ENCODE data around the gene RFLNA. TPM values are rescaled to one million over a fixed set of nuclear protein-coding genes. Genes with fewer than 3 reads are reported as not detected.
"Not testable (repeated sequence)": the region's sequence is repeated elsewhere in the genome, so short reads cannot be mapped to it uniquely, and the experiment has no call there.

Gene RFLNA
- total RNA-seq, 1 donor from 2014 or later: 0.20 TPM

DNA sequence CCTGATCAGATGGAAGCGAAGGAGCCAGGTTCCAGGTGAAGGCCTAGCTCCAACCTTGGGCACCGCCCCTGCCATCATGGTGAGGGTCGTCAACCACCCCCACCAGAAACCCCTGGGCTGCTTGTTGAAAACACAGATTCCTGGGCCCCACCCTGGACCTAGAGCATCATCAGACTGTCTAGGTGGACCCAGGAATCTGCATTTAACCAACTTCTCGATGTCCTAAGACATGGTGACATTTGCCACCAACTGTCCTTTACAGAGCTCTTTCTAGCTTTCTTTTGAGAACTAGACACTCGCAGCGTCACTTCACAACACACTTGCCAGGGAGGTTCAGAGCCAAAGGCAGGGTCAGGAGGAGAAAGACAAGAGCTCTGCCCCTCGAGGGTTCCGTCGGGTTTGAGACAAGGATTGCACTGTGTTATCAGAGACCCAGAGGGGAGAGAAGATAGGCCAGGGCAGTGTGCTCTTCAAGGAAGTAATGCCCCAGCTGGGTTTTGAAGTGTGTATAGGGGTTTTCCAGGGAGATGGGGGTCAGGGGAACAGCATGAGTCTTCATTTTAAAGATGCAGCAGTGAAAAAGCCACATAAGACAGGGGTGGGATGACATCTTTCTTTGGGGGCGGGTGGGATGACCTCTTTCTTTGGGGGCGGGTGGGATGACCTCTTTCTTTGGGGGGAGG is 24.6 kb downstream of the RFLNA start:
- no peak for DNase-seq (ENCODE audit: low read depth in 2 of 2)

DNA sequence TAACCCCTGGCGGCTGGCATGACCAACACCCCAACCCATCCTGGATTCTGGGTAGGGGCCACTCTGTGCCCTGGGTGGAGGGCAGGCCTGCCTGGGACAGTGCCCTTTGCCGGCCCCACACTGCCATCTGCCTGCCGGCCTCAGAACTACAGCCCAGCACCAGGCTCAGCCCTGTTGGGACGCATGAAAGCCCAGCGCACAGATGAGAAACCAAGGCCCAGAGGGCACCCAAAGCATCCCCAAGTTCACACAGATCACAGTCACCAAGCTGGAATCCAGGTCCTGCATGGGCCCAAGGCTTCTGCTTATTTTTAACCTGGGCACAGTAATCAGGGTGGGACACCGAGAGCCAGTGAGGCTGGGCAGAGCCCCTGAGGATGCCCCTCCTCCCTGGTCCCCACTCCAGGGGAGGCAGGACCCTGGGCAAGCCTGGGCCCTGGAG is 26.2 kb downstream of the RFLNA start:
- DNase-seq (ENCODE audit: low read depth in 2 of 2): peak; percentile 56 to 59

DNA sequence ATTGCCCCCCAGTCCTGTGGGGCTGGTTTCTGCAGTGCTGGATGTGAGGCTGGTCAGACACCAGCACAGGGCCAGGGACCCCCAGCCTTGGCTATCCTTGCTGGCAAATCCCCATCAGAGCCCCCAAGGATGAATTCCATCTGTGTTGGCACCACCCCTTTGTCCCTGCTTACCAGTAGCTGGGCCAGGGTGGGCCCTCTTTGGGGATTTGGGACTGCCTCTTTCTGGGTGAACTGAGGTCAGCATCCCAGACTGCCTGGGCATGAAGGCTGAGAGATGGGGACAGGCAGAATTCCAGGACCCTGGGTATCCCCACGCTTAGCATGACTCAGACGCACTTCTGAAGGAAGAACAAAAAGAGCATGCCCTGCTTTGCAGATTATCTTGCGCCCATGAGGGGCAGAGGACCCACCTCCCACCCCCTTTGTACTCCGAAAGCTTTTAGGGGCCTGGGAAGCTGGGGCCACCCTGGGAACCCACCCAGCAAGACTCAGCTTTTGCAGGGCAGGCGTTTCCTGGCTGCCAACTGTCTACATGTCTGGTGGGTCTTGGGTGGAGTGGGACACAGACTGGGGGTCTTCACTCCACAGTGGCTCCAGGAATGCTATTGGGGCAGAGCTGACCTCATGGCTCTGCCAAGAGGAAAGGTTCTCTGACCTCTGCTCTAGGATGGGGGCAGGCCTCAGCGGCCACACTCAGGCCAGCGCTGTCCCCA is 26.8 kb downstream of the RFLNA start:
- DNase-seq (ENCODE audit: low read depth in 2 of 2): no peak

GRCh38 chr12:124322271-124322998 is 27.5 kb downstream of the RFLNA start:
- DNase-seq (ENCODE audit: low read depth in 2 of 2): no peak

DNA sequence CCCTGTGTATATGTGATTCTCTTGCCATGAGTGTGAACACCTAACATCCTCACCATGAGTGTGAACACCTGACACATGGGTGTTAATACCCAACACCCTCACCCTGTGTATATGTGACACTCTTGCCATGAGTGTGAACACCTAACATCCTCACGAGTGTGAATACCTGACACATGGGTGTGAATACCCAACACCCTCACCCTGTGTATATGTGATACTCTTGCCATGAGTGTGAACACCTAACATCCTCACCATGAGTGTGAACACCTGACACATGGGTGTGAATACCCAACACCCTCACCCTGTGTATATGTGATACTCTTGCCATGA is 28.1 kb downstream of the RFLNA start:
- not testable (repeated sequence) for DNase-seq (ENCODE audit: low read depth in 2 of 2)

DNA sequence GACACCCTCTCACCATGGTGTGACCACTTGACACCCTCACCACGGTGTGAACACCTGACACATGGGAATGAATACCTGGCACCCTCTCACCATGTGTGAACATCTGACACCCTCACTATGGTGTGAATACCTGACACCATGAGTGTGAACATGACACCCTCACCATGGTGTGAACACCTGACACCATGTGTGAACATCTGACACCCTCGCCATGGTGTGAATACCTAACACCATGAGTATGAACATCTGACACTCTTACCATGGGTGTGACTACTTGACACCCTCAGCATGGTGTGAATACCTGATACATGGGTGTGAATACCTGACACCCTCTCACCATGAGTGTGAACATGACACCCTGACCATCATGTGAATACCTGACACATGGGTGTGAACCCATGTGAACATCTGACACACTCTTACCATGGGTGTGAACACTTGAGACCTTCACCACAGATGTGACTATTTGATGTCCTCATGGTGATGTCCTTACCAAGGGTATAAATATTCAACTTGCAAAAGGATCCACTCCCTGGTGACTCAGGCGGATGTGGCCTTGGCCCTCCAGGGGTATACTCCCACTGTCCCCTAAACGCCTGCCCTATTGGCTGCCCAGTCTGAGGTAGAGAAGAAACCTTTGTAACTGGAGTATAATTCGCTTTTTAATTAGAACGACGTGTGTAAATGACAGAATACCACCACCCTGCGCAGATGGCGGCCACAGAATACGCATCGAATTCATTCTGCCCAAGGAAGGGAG is 29.1 kb downstream of the RFLNA start:
- no peak for DNase-seq (ENCODE audit: low read depth in 2 of 2)

DNA sequence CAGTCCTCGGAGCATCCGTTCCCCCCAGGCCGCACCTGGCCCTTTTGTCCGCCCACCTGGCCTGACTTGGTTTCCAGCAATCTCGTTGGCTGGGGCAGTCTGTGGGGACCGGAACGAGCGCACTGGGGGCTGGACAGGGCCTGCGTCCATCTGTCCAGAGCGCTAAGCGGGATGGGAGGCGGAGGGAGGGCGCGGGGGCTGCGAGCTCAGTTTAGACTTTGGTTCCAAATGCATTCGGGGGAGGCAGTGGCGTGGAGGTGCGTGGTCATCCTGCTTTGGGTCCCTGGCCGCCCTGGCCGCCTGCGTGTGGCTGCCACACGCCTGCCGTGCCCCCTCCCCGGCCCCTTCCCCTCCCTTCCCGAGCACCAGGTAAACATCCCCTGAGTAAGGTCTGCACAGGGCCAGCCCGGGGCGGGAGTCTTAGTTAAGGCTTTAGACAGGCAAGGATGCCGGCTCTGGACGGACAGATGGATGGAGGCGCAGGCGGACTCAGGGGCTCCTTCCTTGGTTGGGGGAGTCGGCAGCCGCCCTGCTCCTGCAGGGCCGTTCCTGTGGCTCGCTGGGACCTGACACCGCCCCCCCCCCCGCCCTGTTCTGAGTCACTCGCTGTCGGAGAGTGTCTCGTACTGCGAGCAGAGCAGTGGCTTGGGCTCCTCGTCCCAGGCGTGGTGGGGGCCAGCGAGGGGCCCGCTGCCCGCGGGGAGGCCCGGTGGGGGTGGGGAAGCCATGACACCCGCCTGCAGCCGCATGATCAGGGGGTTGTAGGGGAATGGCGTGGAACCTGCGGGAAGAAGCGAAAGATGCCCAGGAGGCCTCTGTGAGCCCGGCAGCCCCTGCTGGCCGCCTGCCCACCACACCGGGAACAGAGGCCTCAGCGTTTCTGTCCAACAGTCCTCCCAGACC is 30.2 kb downstream of the RFLNA start:
- no peak for DNase-seq (ENCODE audit: low read depth in 2 of 2)

DNA sequence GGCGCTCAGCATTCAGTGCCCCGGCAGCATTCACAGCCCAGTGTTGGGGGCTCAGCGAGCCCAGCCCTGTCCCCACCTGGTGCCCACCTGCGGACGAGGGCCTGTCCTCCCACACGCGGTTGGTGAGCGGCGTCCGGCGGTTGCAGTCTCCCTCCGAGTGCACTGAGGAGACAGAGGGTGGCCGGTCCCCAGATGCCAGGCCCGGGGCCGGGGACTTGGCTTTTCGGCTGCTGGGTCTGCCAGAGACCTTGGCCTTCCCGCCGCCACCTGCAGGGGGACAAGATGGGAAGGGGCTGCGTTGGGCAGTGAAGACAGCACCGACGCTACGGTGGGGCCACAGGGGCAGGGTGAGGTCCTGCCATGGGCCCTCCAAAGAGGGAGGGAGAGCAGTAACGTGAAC is 31.2 kb downstream of the RFLNA start:
- no peak for DNase-seq (ENCODE audit: low read depth in 2 of 2)

DNA sequence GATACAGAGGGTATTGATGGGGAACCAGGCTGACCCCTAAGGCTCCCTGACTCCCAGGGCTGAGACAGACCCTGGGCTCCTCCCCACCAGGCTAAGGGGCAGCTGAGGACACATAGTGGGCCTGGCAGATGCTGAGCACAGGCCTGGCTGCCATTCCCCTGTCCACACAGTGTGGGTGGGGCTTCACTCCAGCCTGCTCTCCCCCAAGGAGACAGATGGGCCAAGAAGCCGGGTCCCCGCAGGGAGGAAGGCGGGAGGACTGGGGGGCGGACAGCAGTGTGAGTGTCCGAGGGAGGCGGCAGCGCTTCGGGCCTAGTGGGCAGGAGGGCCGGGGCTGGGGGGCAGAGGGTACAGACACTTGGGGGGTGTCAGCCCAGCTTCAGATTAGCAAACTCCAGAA is 32.0 kb downstream of the RFLNA start:
- DNase-seq (ENCODE audit: low read depth in 2 of 2): no peak

GRCh38 chr12:124327362-124328043 is 32.6 kb downstream of the RFLNA start:
- no peak for DNase-seq (ENCODE audit: low read depth in 2 of 2)

- no peak for DNase-seq (ENCODE audit: low read depth in 2 of 2)
Observed at GRCh38 chr12:124328116-124328515, 33.2 kb downstream of the RFLNA start.

DNA sequence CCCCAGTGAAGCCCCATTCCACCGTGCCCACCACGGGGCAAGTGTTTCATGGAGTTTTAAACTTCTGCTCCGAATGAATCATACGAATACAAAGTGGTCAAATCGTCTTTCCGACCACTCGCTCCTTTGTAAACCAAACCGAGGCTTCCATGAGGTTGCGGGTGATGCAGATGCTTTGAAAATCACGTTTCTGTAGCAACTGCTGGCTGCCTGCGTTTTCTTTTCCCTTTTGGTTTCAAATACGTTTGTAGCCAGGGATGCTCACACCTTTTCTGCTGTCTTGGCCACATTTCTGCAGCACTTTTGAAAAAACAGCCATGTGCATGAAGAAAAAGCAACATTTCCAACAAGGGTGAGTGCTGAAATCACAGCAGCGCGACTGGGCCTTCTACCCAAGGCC is 33.7 kb downstream of the RFLNA start:
- no peak for DNase-seq (ENCODE audit: low read depth in 2 of 2)

- peak in 1 of 2 donors; percentile 27 for DNase-seq (ENCODE audit: low read depth in 2 of 2)
Observed at GRCh38 chr12:124332058-124332672, 37.3 kb downstream of the RFLNA start.

DNA sequence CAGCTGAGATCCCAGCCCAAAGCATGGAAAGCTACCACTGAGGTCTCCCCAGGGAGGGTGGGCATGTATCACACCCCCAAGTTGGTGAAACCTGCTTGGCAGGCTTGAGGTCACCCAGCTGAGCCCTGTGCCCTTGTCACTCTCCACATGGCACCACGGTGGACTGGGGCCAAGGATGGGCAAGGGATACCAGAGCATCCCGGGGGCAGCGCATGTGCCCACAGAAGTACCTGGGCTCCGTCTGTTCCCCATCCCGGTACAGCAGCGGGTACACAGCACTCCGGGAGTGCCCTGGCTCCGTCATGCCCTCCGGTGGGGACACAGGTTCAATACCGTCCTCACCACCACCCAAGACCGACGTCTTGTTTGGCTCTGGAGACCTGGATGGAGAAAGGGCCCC is 38.0 kb downstream of the RFLNA start:
- no peak for DNase-seq (ENCODE audit: low read depth in 2 of 2)

DNA sequence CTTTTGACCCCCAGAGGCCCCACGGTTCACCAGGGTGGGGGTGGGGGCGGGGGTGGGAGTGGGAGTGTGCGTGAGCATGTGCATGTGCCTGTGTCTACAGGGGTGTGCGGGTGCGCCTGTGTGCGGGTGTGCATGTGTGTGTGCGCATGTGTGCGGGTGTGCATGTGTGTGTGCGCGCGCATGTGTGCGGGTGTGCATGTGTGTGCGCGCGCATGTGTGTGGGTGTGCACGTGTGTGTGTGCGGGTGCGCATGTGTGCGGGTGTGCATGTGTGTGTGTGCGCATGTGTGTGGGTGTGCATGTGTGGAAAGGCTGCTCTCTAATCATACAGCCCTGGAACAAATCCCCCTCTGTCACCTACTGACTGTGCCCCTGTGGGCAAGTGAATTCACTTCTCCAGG is 38.8 kb downstream of the RFLNA start:
- no peak for DNase-seq (ENCODE audit: low read depth in 2 of 2)

DNA sequence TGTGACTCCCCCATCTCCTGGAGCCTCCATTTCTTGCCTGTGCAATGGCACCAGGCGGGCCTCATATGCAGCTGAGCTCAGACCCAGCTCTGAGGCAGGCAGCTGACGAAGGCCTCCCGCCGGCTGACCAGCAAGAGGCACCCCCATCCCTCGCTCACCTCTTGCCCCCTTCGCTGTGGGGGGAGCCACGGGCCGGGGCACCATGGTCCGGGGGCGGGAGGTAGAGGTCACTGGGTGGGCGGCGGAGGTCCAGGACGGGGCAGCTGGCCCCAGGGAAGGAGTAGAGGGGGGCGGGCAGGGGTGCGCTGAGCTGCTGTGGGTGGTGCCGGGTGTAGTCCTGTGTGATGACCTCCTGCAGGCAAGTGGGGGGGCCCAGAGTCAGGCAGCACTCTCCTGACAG is 39.4 kb downstream of the RFLNA start:
- DNase-seq (ENCODE audit: low read depth in 2 of 2): no peak

DNA sequence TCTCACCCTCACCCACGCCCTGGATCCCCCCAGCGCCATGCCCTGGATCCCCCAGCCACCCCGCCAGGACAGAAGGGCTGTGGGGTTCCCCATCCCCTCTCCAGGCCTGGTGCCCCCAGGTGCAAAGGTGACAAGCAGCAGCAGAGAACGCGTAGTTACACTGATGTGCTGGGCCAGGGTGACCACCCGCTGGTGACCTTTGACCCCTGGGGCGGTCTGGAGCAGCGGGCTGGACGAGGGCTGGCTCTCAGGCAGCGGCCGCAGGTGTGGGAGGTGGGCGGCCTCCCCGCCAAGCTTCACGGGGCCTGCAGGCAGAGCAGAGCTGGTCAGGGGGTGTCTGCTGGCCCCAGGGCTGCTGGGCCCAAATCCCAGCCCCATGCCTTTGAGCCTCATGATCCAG is 40.1 kb downstream of the RFLNA start:
- no peak for DNase-seq (ENCODE audit: low read depth in 2 of 2)

DNA sequence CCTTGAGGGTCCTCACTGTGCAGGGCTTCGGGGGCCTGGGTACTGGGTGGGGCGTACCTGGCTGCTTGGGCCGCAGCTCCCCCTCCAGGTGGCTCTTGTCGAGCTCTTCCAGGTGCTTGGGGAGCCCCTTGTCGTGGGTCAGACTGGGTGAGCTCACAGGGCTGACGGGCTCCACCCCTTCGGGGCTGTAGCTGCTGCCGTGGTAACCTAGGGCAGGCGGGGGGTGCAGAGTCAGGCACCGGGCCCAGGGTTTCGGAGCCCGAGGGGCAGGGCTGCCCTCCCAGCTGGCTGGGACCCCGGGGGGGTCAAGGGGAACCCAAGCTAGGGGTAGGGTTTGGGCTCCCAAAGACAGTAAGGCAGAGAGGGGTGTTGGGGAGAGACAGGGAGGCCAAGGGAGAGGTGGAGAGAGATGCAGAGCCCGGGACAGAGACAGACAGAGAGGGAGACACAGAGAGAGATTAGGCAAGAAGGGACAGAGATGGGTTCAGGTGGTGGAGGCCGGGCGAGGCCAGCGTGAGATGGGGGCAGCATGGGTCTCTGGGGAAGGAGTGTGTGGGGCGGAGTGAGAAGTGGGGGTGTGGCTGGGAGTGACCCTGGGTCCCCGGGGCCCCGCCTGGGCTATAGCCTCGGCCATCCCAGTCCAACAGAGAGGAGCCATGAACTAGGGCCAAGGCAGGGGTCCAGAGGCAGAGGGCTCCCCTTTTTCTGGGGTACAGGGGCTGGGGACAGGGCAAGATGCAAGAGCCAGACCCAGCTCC is 40.7 kb downstream of the RFLNA start:
- DNase-seq (ENCODE audit: low read depth in 2 of 2): no peak

DNA sequence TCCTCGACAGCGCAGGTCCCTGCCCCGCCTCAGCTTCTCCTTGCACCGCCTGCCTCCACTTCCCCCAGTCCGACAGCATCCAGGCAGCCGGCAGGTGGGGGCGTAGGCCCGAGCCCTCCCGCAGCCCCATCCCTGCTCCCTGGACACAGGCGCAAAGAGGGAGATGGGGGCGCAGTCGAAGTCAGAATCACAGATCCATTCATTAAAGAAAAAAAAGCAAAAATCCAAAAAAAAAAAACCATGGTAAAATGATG is 41.2 kb downstream of the RFLNA start:
- no peak for DNase-seq (ENCODE audit: low read depth in 2 of 2)
